Smooth muscle cell (in vitro differentiated cells): ENCODE results near the gene PRRT1. TPM values are rescaled to one million over a fixed set of nuclear protein-coding genes. Genes with fewer than 3 reads are reported as not detected.

Experiments used
- DNase-seq: peaks from one replicate; lab custom pipeline; 2025; ENCODE audit not compliant: unreplicated experiment; lab: John Stamatoyannopoulos, UW
- H2AFZ ChIP-seq: fragments of 200-600 bp; sonication (generic); 2 replicates; pipeline ENCODE4 v1.6.0; 2016; ENCODE audit warnings: antibody characterized with exemption, low read depth, mild to moderate bottlenecking
- H3F3A ChIP-seq: fragments of 200-600 bp; sonication (generic); 2 replicates; pipeline ENCODE4 v1.6.0; 2017; ENCODE audit warnings: antibody characterized with exemption, low read depth
- H3K27ac ChIP-seq: fragments of 200-600 bp; sonication (generic); 2 replicates; pipeline ENCODE4 v1.5.1; 2016; ENCODE audit warnings: low read depth, mild to moderate bottlenecking
- H3K27me3 ChIP-seq: fragments of 200-600 bp; sonication (generic); 2 replicates; pipeline ENCODE4 v1.6.1; 2016; ENCODE audit warnings: low read depth, mild to moderate bottlenecking
- H3K36me3 ChIP-seq: fragments of 200-600 bp; sonication (generic); 2 replicates; pipeline ENCODE4 v1.5.1; 2016; ENCODE audit warnings: low read depth
- H3K4me1 ChIP-seq: fragments of 200-600 bp; sonication (generic); 2 replicates; pipeline ENCODE4 v1.5.1; 2016; ENCODE audit warnings: low read depth
- H3K4me2 ChIP-seq: fragments of 200-600 bp; sonication (generic); 2 replicates; pipeline ENCODE4 v1.6.0; 2016; ENCODE audit warnings: mild to moderate bottlenecking
- H3K4me3 ChIP-seq: fragments of 200-600 bp; sonication (generic); 2 replicates; pipeline ENCODE4 v1.5.1; 2016; ENCODE audit warnings: mild to moderate bottlenecking
- H3K79me2 ChIP-seq: fragments of 200-600 bp; sonication (generic); 2 replicates; pipeline ENCODE4 v1.6.0; 2016; ENCODE audit warnings: low read depth, mild to moderate bottlenecking
- H3K9ac ChIP-seq: fragments of 200-600 bp; sonication (generic); 2 replicates; pipeline ENCODE4 v1.6.0; 2016; ENCODE audit warnings: low read depth
- H3K9me3 ChIP-seq: fragments of 200-600 bp; sonication (generic); replicated peaks from 2 replicates; pipeline ENCODE4 v1.5.1; 2016; ENCODE audit warnings: low read depth
- H4K20me1 ChIP-seq: fragments of 200-600 bp; sonication (generic); 2 replicates; pipeline ENCODE4 v1.6.0; 2016; ENCODE audit warnings: low read depth
- WGBS: methylation state at CpG from one replicate; pipeline ENCODE4 v1.1.7; 2016; ENCODE audit warnings: low lambda C conversion rate; 5-methylcytosine and 5-hydroxymethylcytosine counted together
- polyA plus RNA-seq: library from polyadenylated mRNA; unstranded; fragments of >200 nt; fragmentation: Nextera tagmentation; extraction: Ambion mirVana; gene quantifications from 2 replicates; pipeline ENCODE4 v1.2.1, GENCODE V29; 2016
- total RNA-seq: library from RNA; depleted of rRNA; stranded (reverse); fragments of >200 nt; gene quantifications from 2 replicates; pipeline ENCODE4 v1.2.3, GENCODE V29; 2014
- TF ChIP-seq, protein P1 (sequence below): fragments of 200-600 bp; sonication (generic); IDR thresholded peaks from 2 replicates; pipeline ENCODE4 v1.5.1; 2017; ENCODE audit warnings: borderline replicate concordance, mild to moderate bottlenecking, antibody characterized with exemption; ENCODE audit not compliant: insufficient read depth, poor library complexity, severe bottlenecking

PRRT1 gene
- total and polyA plus RNA-seq, 2 experiments from 2014 or later: 3.3 TPM; not detected in 1

DNA sequence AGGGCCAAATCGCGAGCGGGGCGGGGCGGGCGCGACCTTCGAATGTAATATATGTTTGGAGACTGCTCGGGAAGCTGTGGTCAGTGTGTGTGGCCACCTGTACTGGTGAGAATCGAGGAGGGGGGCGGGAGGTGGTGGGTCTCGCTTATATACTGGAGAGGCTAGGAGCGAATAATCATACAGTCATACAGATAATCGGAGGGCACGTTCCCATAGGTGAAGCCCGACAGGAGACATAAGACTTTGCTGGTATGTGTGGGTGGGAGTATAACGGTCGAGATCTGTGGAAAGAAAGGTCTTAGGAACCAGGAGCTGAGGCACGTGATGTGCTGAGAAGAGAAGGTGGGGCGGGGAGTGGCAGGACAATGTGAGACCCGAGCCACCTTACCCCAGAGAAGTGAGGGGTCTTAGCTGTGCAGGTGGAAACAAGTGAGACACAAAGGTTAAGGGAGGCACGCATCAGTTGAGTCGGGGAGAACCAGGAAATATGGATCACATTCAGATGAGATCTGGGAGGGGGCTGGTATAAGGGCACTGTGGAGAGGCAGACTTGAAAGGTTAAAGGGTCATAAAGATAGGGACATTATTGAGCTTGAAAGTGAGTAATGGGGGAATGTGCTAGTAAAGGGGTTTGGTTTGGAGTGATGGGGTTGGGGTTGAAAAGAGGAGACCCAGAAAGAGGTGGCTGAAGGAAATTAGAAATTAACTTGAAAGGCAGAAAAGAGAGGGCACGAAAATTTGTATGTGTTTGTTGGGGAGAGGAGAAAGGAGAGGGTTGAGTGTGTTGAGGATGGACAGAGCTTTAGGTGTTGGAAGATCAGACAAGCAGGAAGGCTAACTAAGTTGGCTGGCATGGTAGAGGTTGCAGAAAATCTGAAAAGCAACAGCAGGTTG is 27.1 kb upstream of the PRRT1 start:
- Histone ChIP-seq H3K79me2 (peaks cover 33% of the 10 kb centered on the region), H3F3A (peaks cover 9% of the 10 kb centered on the region), H3K4me3 (peak overlapping the region; percentile 91), H3K4me1 (peaks cover 15% of the 10 kb centered on the region), H2AFZ (peak overlapping the region; percentile 11), H3K36me3 (no peaks in the 10 kb centered on the region), H3K9ac (peak overlapping the region; percentile 77), H4K20me1 (no peaks in the 10 kb centered on the region), H3K9me3 (no peaks in the 10 kb centered on the region), H3K27me3 (no peaks in the 10 kb centered on the region), H3K27ac (peak overlapping the region; percentile 95), H3K4me2 (peak overlapping the region; percentile 99)
- DNase-seq: no peak
- TF ChIP-seq, protein P1, sequence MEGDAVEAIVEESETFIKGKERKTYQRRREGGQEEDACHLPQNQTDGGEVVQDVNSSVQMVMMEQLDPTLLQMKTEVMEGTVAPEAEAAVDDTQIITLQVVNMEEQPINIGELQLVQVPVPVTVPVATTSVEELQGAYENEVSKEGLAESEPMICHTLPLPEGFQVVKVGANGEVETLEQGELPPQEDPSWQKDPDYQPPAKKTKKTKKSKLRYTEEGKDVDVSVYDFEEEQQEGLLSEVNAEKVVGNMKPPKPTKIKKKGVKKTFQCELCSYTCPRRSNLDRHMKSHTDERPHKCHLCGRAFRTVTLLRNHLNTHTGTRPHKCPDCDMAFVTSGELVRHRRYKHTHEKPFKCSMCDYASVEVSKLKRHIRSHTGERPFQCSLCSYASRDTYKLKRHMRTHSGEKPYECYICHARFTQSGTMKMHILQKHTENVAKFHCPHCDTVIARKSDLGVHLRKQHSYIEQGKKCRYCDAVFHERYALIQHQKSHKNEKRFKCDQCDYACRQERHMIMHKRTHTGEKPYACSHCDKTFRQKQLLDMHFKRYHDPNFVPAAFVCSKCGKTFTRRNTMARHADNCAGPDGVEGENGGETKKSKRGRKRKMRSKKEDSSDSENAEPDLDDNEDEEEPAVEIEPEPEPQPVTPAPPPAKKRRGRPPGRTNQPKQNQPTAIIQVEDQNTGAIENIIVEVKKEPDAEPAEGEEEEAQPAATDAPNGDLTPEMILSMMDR: no peak
- WGBS: 5% methylated on average over 19 of the region's 24 CpGs

DNA sequence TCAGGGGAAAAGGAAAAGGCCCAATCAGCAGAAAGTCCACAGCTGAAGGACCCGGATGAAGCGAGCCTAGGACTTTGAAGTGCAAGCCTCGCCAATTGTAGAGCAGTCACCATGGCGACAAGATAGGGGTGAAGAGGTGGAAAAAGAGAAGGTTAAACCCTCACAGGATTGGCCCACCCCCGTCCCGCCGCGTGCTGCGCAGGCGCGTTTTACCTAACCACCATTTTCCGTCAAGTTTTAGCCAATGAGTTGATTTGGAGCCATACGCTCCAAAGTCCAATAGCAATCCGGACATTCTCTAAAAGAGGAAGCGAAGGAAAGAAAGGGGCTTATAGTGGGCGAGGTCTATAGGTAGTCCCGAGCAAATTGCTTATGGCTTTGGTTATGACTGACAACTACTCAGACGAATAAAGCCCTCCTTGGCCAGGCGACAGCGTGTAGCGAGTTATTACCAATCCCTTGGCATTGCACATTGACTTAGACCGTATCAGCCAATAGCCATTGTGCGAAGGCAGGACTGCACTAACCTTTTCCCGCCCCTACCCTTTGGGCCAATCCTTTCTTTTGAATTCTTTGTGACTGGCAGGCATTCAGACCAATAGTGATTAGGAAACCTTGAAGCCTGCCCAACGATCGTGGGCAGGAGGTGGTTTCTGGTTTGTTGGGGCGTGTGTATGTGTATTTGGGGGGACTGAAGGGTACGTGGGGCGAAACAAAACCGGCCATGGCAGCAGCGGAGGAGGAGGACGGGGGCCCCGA is 26.2 kb upstream of the PRRT1 start, which contains the start of gene RNF5:
TSS of gene RNF5 (plus strand) at position 618 of the 759 bp plus-strand sequence. CDS start at position 725, 107 bp downstream.
- Histone ChIP-seq H3K4me2 (peak within 1 kb of the TSS; percentile 99), H2AFZ (peak within 1 kb of the TSS; percentile 85), H3K79me2 (peaks cover 39% of the 10 kb centered on the region), H3K9ac (peak within 1 kb of the TSS; percentile 84), H4K20me1 (no peaks in the 10 kb centered on the region), H3F3A (peaks cover 9% of the 10 kb centered on the region), H3K36me3 (no peaks in the 10 kb centered on the region), H3K4me1 (peaks cover 15% of the 10 kb centered on the region), H3K4me3 (peak within 1 kb of the TSS; percentile 91), H3K27me3 (no peaks in the 10 kb centered on the region), H3K9me3 (no peaks in the 10 kb centered on the region), H3K27ac (peak within 1 kb of the TSS; percentile 95)
- peak; percentile 93 for DNase-seq
- TF ChIP-seq, protein P1: no peak
- WGBS: under 1% methylated on average over 26 of the region's 33 CpGs

DNA sequence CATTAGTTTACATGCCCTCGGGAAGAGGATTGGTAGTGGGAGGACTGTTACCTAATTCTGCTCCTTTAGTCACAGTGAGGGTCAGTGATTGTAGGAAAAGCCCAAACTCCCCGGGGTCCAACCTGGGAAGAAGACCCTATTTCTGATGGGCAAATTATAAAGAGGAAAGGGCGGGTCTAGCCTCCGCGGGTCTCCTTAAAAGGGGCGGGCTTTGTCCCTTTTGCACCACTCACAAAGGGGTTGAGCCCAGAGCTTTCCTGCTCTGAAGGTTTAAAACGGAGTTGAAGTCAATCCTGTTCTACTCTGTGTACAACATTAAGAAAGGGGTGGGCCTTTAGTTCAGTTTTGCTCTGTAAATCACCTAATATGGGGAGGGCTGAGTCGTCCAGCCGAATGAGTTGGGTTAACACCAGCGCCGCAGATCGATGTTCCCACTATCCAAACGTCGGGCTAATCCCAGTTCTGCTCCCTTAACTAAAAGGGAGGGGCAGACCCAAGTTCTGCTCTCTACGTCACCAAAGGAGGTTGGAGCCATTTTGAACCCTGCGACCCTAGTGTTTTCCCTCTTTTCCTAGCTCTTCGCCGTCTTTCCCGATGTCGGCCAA is 25.5 kb upstream of the PRRT1 start:
- no peak for DNase-seq
- no peaks in the 10 kb centered on the region for H3K27me3 ChIP-seq
- H3K79me2 ChIP-seq: peaks cover 46% of the 10 kb centered on the region
- peak overlapping the region; percentile 94 for H3K4me2 ChIP-seq
- H3K9ac ChIP-seq: peak overlapping the region; percentile 84
- H2AFZ ChIP-seq: peak overlapping the region; percentile 85
- H3K36me3 ChIP-seq: no peaks in the 10 kb centered on the region
- no peaks in the 10 kb centered on the region for H3K9me3 ChIP-seq
- H3F3A ChIP-seq: peaks cover 9% of the 10 kb centered on the region
- peaks cover 15% of the 10 kb centered on the region for H3K4me1 ChIP-seq
- WGBS: 3% methylated on average over 20 of the region's 20 CpGs
- TF ChIP-seq, protein P1: no peak
- peak overlapping the region; percentile 95 for H3K27ac ChIP-seq
- no peaks in the 10 kb centered on the region for H4K20me1 ChIP-seq
- peak overlapping the region; percentile 91 for H3K4me3 ChIP-seq
